CD4-positive, alpha-beta T cell (primary cell): ENCODE results near the gene RGMA. TPM values are rescaled to one million over a fixed set of nuclear protein-coding genes. Genes with fewer than 3 reads are reported as not detected.
"Not testable (repeated sequence)": the region's sequence is repeated elsewhere in the genome, so short reads cannot be mapped to it uniquely, and the experiment has no call there.

ENCODE experiments used
- ATAC-seq: fragments of 200-7000 bp; cut with Tn5 transposase; one replicate; pipeline ENCODE4 v1.10.0; 2022; ENCODE audit warnings: mild to moderate bottlenecking; ENCODE audit not compliant: poor library complexity
- CTCF ChIA-PET: fragments of 350-600 bp; sonication (Branson Sonifier 250); formaldehyde crosslinking; loops from one replicate; lab custom pipeline; 2021; ENCODE audit warnings: antibody characterized with exemption, inconsistent platforms; lab: Charles Lee
- POLR2A ChIA-PET: fragments of 350-600 bp; sonication (Branson Sonifier 250); formaldehyde crosslinking; loops from one replicate; lab custom pipeline; 2021; ENCODE audit warnings: antibody characterized with exemption, inconsistent platforms; lab: Charles Lee
- DNase-seq, 14 experiments: peaks; one replicate each; pipeline ENCODE4 v3.0.0-alpha.2; 2013 to 2020; ENCODE audit warnings: mixed read lengths in 2 of 14
- H3K27ac ChIP-seq, 2 donors: one replicate each; pipeline versions ENCODE4 v1.5.1 to v1.7.0; 2013; ENCODE audit warnings: low read length in 2 of 2, low read depth in 1 of 2, mild to moderate bottlenecking in 1 of 2
- H3K27me3 ChIP-seq, 2 experiments: 1 replicate in 1 of 2; 2 replicates in 1 of 2; pipeline versions ENCODE4 v1.6.1 to v1.7.0; 2013; ENCODE audit warnings: low read length in 2 of 2, control low read depth in 1 of 2, mild to moderate bottlenecking in 1 of 2, moderate library complexity in 1 of 2; ENCODE audit not compliant: insufficient read depth in 2 of 2, control insufficient read depth in 1 of 2
- H3K36me3 ChIP-seq: one replicate; pipeline ENCODE4 v1.6.1; 2013; ENCODE audit warnings: low read length, control low read depth; ENCODE audit not compliant: insufficient read depth
- H3K4me1 ChIP-seq: one replicate; pipeline ENCODE4 v1.6.1; 2013; ENCODE audit warnings: low read length, control low read depth; ENCODE audit not compliant: insufficient read depth
- H3K4me3 ChIP-seq: one replicate; pipeline ENCODE4 v1.5.1; 2013; ENCODE audit warnings: mild to moderate bottlenecking, low read length, moderate library complexity
- H3K9me3 ChIP-seq, 2 experiments: 1 replicate in 1 of 2; 2 replicates in 1 of 2; pipeline versions ENCODE4 v1.6.1 to v1.7.0; 2013; ENCODE audit warnings: low read length in 2 of 2, mild to moderate bottlenecking in 2 of 2, control low read depth in 1 of 2, moderate library complexity in 1 of 2; ENCODE audit not compliant: control insufficient read depth in 1 of 2, insufficient read depth in 1 of 2
- H3K27ac Mint-ChIP-seq: one replicate; pipeline ENCODE4 v1.8.0; 2020; ENCODE audit warnings: mixed read lengths
- H3K27me3 Mint-ChIP-seq: one replicate; pipeline ENCODE4 v1.8.0; 2021; ENCODE audit warnings: mixed read lengths
- H3K36me3 Mint-ChIP-seq: one replicate; pipeline ENCODE4 v1.8.0; 2021; ENCODE audit warnings: low read depth, mixed read lengths
- H3K4me1 Mint-ChIP-seq: one replicate; pipeline ENCODE4 v1.8.0; 2021; ENCODE audit warnings: low read depth, mixed read lengths
- H3K4me3 Mint-ChIP-seq: one replicate; pipeline ENCODE4 v1.8.0; 2020; ENCODE audit warnings: mild to moderate bottlenecking, mixed read lengths
- H3K9me3 Mint-ChIP-seq: one replicate; pipeline ENCODE4 v1.8.0; 2020; ENCODE audit warnings: mixed read lengths
- intact Hi-C, 2 experiments: fragments of 100-400 bp; cut with DNase I in 1 of 2; cut with micrococcal nuclease in 1 of 2; formaldehyde crosslinking; loops; one replicate each; pipeline versions ENCODE4 v1.15.1 to v1.9.0; 2023 to 2025; cut with DNase I, micrococcal nuclease
- total RNA-seq, 174 experiments: library from RNA in 2 of 174; stranded (reverse) in 2 of 174; gene quantifications; one replicate each; pipeline ENCODE4 v1.2.3 and lab custom pipeline; 2021 to 2026
- TF ChIP-seq, protein P1 (sequence below): fragments of 200-600 bp; IDR thresholded peaks from one replicate; pipeline ENCODE4 v1.8.0; 2022; ENCODE audit warnings: antibody characterized with exemption, mild to moderate bottlenecking

Gene RGMA
- total RNA-seq, 2 experiments from 2014 or later: not detected

DNA sequence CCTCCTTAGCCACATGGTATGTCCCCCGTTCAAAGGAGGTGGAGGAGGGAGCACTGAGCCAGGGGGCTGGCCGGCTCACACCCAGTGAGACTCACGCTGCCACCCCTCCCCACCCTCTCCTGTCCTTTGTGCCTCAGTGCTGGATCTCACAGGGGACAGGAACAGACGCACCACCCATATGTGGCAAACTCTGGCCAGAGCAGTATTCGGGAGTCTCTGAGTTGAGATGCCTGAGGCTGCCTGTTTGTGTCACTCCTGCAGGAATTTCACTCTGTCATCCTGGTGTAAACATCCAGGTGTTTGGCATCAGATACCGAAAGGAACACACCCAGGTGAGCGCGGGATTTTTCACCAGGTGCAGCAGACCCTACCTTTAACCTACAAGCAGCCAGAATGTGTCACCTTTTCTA lies 25.7 kb downstream of the RGMA start:
- Histone ChIP-seq H3K4me3 (no peak overlapping the region), H3K9me3 (no peaks in the 10 kb centered on the region), H3K4me1 (no peaks in the 10 kb centered on the region), H3K27ac (no peak overlapping the region), H3K27me3 (peaks cover 0 to 4% of the 10 kb centered on the region in 2 experiments), H3K36me3 (no peaks in the 10 kb centered on the region)
- DNase-seq (no peak), ATAC-seq (no peak)
- no peaks in the 10 kb centered on the region for H3K9me3 Mint-ChIP-seq
- H3K36me3 Mint-ChIP-seq: no peaks in the 10 kb centered on the region
- H3K27ac Mint-ChIP-seq: no peak overlapping the region
- H3K27me3 Mint-ChIP-seq: peaks cover 7% of the 10 kb centered on the region
- CTCF ChIA-PET: no interaction called here
- POLR2A ChIA-PET: no interaction called here
- TF ChIP-seq, protein P1, sequence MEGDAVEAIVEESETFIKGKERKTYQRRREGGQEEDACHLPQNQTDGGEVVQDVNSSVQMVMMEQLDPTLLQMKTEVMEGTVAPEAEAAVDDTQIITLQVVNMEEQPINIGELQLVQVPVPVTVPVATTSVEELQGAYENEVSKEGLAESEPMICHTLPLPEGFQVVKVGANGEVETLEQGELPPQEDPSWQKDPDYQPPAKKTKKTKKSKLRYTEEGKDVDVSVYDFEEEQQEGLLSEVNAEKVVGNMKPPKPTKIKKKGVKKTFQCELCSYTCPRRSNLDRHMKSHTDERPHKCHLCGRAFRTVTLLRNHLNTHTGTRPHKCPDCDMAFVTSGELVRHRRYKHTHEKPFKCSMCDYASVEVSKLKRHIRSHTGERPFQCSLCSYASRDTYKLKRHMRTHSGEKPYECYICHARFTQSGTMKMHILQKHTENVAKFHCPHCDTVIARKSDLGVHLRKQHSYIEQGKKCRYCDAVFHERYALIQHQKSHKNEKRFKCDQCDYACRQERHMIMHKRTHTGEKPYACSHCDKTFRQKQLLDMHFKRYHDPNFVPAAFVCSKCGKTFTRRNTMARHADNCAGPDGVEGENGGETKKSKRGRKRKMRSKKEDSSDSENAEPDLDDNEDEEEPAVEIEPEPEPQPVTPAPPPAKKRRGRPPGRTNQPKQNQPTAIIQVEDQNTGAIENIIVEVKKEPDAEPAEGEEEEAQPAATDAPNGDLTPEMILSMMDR: no peak
- no peaks in the 10 kb centered on the region for H3K4me1 Mint-ChIP-seq
- H3K4me3 Mint-ChIP-seq: no peak overlapping the region
- intact Hi-C loops: no loop called here

DNA sequence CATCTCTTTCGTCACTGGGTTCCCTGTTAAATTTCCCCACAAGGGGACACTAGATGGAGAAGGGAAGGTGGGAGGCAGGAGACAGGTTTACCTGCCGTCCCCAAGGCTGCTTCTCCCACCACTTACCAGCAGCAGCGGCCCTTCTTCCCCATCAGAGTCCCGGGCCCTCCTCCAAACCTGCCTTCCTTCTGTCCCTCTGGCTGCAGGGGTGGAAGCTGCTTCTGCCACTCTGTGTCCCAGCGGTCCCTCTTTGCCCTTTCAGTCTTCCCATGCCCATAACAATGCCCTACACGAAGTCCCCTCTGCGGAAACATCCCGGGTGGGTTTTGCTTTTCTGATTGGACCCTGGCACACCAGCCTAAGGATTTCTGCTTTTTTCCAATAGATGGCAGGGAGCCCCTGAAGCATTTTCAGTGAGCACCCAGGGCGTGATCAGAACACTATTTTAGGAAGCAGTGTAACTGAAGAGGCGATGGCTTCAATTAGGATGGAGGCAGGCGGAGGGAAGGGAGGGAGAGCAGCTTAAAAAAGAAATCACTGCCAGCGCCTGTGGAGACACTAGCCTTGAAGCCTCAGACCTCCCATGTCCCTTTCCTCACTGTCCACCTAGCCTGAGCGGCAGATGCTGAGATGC lies 26.3 kb downstream of the RGMA start:
- H3K27ac Mint-ChIP-seq, H3K36me3 Mint-ChIP-seq, H3K4me3 ChIP-seq, H3K27me3 Mint-ChIP-seq, H3K36me3 ChIP-seq, intact Hi-C loops, H3K4me3 Mint-ChIP-seq, ATAC-seq, DNase-seq, H3K9me3 ChIP-seq, H3K27ac ChIP-seq, H3K4me1 Mint-ChIP-seq, H3K27me3 ChIP-seq, H3K4me1 ChIP-seq, H3K9me3 Mint-ChIP-seq, POLR2A ChIA-PET, CTCF ChIA-PET: not testable (repeated sequence)

DNA sequence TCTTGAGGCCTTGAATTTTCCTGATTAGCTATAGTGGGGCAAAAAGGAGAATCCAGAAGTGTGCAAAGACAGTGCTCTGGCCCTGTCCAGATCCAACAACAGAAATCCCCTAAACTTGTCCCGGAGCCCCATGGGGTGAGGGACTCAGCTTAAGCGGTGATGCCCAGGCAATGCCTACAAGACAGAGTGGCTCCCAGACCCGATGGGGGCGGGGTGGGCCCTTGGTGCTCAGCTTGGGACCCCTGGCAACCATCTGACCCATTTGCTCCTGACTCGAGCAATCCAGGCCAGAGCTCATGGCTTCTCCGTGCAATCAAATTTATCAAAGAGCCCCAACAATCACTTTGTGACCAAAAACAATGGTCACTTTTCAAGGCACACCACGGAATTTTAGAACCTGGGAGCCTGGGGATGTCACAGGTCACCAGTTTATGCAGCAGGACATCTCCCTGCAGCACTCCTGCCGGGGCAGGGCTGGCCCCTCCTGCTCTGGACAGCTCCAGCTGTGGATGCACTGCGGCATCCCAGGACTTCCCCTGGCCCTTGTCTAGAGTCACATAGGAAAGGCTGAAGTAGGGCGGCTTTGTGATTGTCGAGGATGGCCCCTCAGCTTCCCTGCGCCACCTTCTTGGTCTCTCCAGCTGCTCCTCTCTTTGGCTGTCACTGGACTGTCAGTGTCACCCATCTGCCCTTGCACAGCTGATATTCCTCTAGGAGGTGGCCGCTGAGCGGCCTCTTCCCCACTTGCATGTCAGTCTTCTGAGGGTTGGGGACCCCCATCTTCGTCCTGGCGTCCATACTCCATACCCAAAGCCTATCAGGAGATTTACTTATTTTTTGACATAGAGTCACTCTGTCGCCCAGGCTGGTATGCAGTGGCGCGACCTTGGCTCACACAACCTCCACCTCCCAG lies 28.4 kb downstream of the RGMA start:
- Histone ChIP-seq H3K27me3 (peaks cover 0 to 4% of the 10 kb centered on the region in 2 experiments), H3K9me3 (no peaks in the 10 kb centered on the region), H3K27ac (no peak overlapping the region), H3K4me1 (no peaks in the 10 kb centered on the region), H3K36me3 (no peaks in the 10 kb centered on the region), H3K4me3 (no peak overlapping the region)
- no peak overlapping the region for H3K27ac Mint-ChIP-seq
- H3K4me3 Mint-ChIP-seq: no peak overlapping the region
- CTCF ChIA-PET: interaction anchor here (1.2 kb wide), 1 partner anchor 27 kb away, joined by 3 read pairs; no protein-coding TSS in a partner anchor
- POLR2A ChIA-PET: no interaction called here
- H3K36me3 Mint-ChIP-seq: no peaks in the 10 kb centered on the region
- intact Hi-C loops: no loop called here
- ATAC-seq: no peak
- H3K27me3 Mint-ChIP-seq: no peaks in the 10 kb centered on the region
- TF ChIP-seq, protein P1: no peak
- DNase-seq: no peak
- no peaks in the 10 kb centered on the region for H3K4me1 Mint-ChIP-seq
- H3K9me3 Mint-ChIP-seq: no peaks in the 10 kb centered on the region
